WERI-Rb-1 (cell line): ENCODE data around the gene TOMM34.

Experiments
- DNase-seq: peaks from one replicate; pipeline ENCODE4 v3.0.0-alpha.2; 2020
- H3K27ac ChIP-seq: fragments of 250-450 bp; sonication (Bioruptor Pico); 2 replicates; pipeline ENCODE4 v1.5.1; 2020; ENCODE audit warnings: mild to moderate bottlenecking, moderate library complexity
- H3K27me3 ChIP-seq: fragments of 250-450 bp; sonication (Bioruptor Pico); 2 replicates; pipeline ENCODE4 v1.5.1; 2021; ENCODE audit warnings: mild to moderate bottlenecking, low read depth, moderate library complexity; ENCODE audit not compliant: insufficient read depth, severe bottlenecking
- H3K36me3 ChIP-seq: fragments of 250-450 bp; sonication (Bioruptor Pico); 2 replicates; pipeline ENCODE4 v1.5.1; 2020; ENCODE audit warnings: mild to moderate bottlenecking, moderate library complexity
- H3K4me3 ChIP-seq: 2 replicates; pipeline ENCODE4 v1.5.1; 2011; ENCODE audit warnings: low read depth, mild to moderate bottlenecking, control low read depth, low read length
- H3K9me3 ChIP-seq: fragments of 250-450 bp; sonication (Bioruptor Pico); 2 replicates; pipeline ENCODE4 v1.5.1; 2021; ENCODE audit warnings: mild to moderate bottlenecking, moderate library complexity; ENCODE audit not compliant: severe bottlenecking
- CTCF ChIP-seq: IDR thresholded peaks from 2 replicates; pipeline ENCODE4 v1.5.1; 2011; ENCODE audit warnings: low read depth, mild to moderate bottlenecking, control low read depth, inconsistent platforms, low read length

Gene TOMM34

GRCh38 chr20:44897133-44897532 is 63.1 kb downstream of the TOMM34 start:
- TF ChIP-seq CTCF: no peak
- no peak for DNase-seq
- Histone ChIP-seq H3K36me3 (peaks cover 22% of the 10 kb centered on the region), H3K4me3 (no peak overlapping the region), H3K27me3 (no peaks in the 10 kb centered on the region), H3K9me3 (no peaks in the 10 kb centered on the region), H3K27ac (no peak overlapping the region)

GRCh38 chr20:44896583-44896982 is 63.6 kb downstream of the TOMM34 start:
- Histone ChIP-seq H3K27me3 (no peaks in the 10 kb centered on the region), H3K4me3 (no peak overlapping the region), H3K36me3 (peaks cover 16% of the 10 kb centered on the region), H3K27ac (no peak overlapping the region), H3K9me3 (no peaks in the 10 kb centered on the region)
- DNase-seq: no peak
- no peak for TF ChIP-seq CTCF

DNA sequence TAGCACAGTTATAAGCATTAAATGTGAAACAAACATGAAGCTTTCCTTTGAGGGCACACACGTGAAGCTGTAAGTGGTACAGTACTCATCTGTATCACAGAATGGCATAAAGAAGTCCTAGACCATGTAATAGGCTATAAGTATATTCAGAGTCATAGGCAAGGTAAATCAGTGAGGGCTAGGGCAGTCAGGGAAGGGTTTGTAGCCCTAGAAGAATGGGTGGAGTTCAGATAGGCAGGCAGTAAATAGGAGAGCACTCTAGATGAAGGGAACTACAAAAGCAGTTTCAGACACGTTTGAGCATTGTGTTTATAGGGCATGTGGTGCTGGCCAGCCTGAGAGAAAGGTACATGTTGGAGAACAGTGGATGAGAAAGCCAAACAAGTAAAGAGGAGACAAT is 65.2 kb downstream of the TOMM34 start:
- H3K9me3 ChIP-seq: no peaks in the 10 kb centered on the region
- TF ChIP-seq CTCF: no peak
- H3K4me3 ChIP-seq: no peak overlapping the region
- no peaks in the 10 kb centered on the region for H3K27me3 ChIP-seq
- H3K27ac ChIP-seq: no peak overlapping the region
- no peak for DNase-seq
- peaks cover 6% of the 10 kb centered on the region for H3K36me3 ChIP-seq
